ENCODE data around the gene CRIM1. TPM values are rescaled to one million over a fixed set of nuclear protein-coding genes. Genes with fewer than 3 reads are reported as not detected.
A peak's percentile ranks its signal among the peaks of the same experiment; 100 is the strongest.

CRIM1 gene
- polyA plus RNA-seq, 2 of the 4 experiments (the other 2 are of a cell fraction), result 127 to 208 TPM

DNA sequence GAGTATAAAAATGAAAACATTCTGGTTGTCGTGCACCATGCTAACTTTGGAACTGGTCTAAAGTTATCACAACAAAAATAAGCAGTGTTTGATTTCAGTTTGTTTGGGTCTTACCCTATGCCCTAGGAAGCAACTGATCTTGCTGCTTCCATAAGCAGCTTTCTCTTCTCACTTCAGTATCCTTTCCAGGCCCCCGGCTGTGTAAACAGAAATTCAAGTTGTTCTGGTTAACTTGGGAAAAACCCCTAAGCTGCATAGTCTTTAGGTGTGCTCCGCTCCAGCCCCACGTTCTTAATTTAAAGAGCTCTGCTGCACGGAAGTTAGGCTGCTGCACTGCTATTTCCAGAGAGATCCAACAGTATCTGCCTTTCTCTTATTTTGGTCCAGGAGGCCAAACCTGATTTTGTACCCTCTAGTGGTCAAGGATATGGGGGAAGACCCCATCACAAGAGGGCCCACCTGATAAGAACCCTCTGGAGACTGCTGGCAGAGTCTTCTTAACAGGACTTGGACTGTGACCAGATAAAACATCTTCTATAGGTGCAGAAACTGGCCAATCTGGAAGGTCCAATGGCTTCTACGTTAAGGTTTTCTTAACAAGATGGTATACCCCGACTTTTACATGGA is 173.3 kb downstream of the CRIM1 start:
- FAIRE-seq, result no peak
- POLR2A ChIA-PET, result no interaction called here

DNA sequence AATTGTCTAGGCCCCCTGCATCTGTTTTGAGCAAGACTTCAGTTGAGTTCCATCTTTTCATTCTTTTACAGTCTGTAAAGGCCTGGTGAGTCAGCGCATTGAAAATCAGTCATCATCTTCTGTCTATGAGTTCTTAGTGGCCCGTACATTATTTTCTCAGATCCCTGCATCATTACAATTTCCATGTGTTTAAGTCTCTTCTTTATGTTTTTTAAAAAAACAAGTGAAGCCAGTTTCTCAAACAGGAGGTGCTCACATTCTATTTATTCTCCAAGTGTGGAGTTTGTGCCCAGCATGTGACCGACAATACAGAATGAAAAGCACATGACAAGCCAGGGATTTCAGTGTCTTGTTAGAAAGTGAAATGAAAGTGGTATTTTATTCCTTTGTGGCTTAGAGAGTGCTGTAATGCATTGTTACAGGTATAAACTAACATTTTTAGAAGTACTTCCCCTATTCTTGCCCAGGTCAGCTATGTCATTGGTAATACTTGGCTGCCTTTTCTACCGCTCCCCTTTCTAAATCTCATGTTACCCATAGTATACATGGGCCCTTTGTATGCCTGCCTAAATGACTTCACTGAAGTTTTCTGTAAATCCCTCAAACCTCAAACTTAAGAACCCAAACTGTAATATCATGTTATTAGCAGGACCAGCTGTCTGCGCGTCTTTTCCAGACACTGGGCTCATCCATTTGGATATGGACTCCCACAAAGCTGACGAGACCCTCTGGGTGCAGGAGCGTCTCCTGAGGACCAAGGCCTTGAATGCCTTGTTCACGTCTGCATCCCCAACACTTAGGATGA is 174.8 kb downstream of the CRIM1 start:
- 94% methylated on average over 9 of the region's 9 CpGs for WGBS (ENCODE audit: missing lambda C conversion rate)
- no peak overlapping the region for H3K4me2 ChIP-seq
- ChIA-PET POLR2A (no interaction called here), CTCF (interaction anchor here (0.8 to 2.5 kb wide), 4 partner anchors 10 to 142 kb away, joined by 3 to 7 read pairs (median 3); no protein-coding TSS in a partner anchor)
- no peak overlapping the region for H3K27ac ChIP-seq
- no peaks in the 10 kb centered on the region for H3K9me3 ChIP-seq
- DNase-seq (ENCODE audit: low read depth in 1 of 2, low spot score in 1 of 2) (no peak), ATAC-seq (no peak), FAIRE-seq (no peak)
- no peak for TF ChIP-seq MYC (IDR thresholded peaks at IDR 0.05; ENCODE audit: borderline replicate concordance, low read length)
- no peak for TF ChIP-seq EP300 (IDR thresholded peaks at IDR 0.05)
- TF ChIP-seq SREBF2 (IDR thresholded peaks at IDR 0.05), result no peak
- no peak for TF ChIP-seq BHLHE40 (IDR thresholded peaks at IDR 0.05; ENCODE audit: low read depth, low read length)
- no peak for TF ChIP-seq HOXA7 (CRISPR knock-in tag; IDR thresholded peaks at IDR 0.05)
- TF ChIP-seq TFCP2L1 (CRISPR knock-in tag; IDR thresholded peaks at IDR 0.05), result no peak
- TF ChIP-seq POLR2A (IDR thresholded peaks at IDR 0.05; ENCODE audit: low read length), result no peak
- no peak for TF ChIP-seq NR3C1 (IDR thresholded peaks at IDR 0.05)
- TF ChIP-seq CBX2 (IDR thresholded peaks at IDR 0.05; ENCODE audit: borderline replicate concordance, low read depth), result no peak
- TF ChIP-seq ESRRA (IDR thresholded peaks at IDR 0.05; ENCODE audit: borderline replicate concordance, low read length), result no peak
- 0 out of 3 replicates have a peak, but pooled peaks cover 4% of the 10 kb centered on the region for H3K4me1 ChIP-seq
- H3K4me3 ChIP-seq, result no peak overlapping the region

More for the DNA sequence above, 173.3 kb downstream of the CRIM1 start:
- DNase-seq (ENCODE audit: low read depth in 1 of 2, low spot score in 1 of 2) (no peak), ATAC-seq (peak; percentile 12 to 27; a peak in 2 of 6 replicates)
- Histone ChIP-seq H3K27ac (no peak overlapping the region), H3K4me2 (no peak overlapping the region), H3K9me3 (no peaks in the 10 kb centered on the region), H3K4me3 (no peak overlapping the region), H3K4me1 (0 out of 3 replicates have a peak, but pooled peaks cover 4% of the 10 kb centered on the region)
- WGBS (ENCODE audit: missing lambda C conversion rate), result 88% methylated on average over 7 of the region's 7 CpGs
- CTCF ChIA-PET, result interaction anchor here (0.6 to 3.4 kb wide), 5 partner anchors 11 to 235 kb away, joined by 3 to 15 read pairs (median 7); no protein-coding TSS in a partner anchor
- TF ChIP-seq POLR2A (IDR thresholded peaks at IDR 0.05; ENCODE audit: low read length), result no peak
- TF ChIP-seq, protein P1, sequence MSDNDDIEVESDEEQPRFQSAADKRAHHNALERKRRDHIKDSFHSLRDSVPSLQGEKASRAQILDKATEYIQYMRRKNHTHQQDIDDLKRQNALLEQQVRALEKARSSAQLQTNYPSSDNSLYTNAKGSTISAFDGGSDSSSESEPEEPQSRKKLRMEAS (IDR thresholded peaks at IDR 0.05), result no peak
- TF ChIP-seq CHD4 (IDR thresholded peaks at IDR 0.05; ENCODE audit: borderline replicate concordance), result no peak
- no peak for TF ChIP-seq GATA3 (IDR thresholded peaks at IDR 0.05; ENCODE audit: borderline replicate concordance)
- no peak for TF ChIP-seq RNF2 (IDR thresholded peaks at IDR 0.05; ENCODE audit: borderline replicate concordance, low read depth)
- TF ChIP-seq, protein P2, sequence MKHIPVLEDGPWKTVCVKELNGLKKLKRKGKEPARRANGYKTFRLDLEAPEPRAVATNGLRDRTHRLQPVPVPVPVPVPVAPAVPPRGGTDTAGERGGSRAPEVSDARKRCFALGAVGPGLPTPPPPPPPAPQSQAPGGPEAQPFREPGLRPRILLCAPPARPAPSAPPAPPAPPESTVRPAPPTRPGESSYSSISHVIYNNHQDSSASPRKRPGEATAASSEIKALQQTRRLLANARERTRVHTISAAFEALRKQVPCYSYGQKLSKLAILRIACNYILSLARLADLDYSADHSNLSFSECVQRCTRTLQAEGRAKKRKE (CRISPR knock-in tag; IDR thresholded peaks at IDR 0.05; ENCODE audit: low read depth), result no peak
- TF ChIP-seq FOXS1 (CRISPR knock-in tag; IDR thresholded peaks at IDR 0.05), result no peak
- no peak for TF ChIP-seq ZFP36 (IDR thresholded peaks at IDR 0.05; ENCODE audit: borderline replicate concordance, partially characterized antibody)
- no peak for TF ChIP-seq POLR2AphosphoS2 (conservative IDR thresholded peaks at IDR 0.05; ENCODE audit: low read length)
- TF ChIP-seq HDAC2 (IDR thresholded peaks at IDR 0.05), result no peak
- TF ChIP-seq FOSB (CRISPR knock-in tag; IDR thresholded peaks at IDR 0.05), result no peak
- TF ChIP-seq RCOR1 (IDR thresholded peaks at IDR 0.05; ENCODE audit: low read depth, low read length), result no peak
- TF ChIP-seq, protein P3, sequence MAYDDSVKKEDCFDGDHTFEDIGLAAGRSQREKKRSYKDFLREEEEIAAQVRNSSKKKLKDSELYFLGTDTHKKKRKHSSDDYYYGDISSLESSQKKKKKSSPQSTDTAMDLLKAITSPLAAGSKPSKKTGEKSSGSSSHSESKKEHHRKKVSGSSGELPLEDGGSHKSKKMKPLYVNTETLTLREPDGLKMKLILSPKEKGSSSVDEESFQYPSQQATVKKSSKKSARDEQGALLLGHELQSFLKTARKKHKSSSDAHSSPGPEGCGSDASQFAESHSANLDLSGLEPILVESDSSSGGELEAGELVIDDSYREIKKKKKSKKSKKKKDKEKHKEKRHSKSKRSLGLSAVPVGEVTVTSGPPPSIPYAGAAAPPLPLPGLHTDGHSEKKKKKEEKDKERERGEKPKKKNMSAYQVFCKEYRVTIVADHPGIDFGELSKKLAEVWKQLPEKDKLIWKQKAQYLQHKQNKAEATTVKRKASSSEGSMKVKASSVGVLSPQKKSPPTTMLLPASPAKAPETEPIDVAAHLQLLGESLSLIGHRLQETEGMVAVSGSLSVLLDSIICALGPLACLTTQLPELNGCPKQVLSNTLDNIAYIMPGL (CRISPR knock-in tag; IDR thresholded peaks at IDR 0.05; ENCODE audit: borderline replicate concordance), result no peak
- TF ChIP-seq, protein P4, sequence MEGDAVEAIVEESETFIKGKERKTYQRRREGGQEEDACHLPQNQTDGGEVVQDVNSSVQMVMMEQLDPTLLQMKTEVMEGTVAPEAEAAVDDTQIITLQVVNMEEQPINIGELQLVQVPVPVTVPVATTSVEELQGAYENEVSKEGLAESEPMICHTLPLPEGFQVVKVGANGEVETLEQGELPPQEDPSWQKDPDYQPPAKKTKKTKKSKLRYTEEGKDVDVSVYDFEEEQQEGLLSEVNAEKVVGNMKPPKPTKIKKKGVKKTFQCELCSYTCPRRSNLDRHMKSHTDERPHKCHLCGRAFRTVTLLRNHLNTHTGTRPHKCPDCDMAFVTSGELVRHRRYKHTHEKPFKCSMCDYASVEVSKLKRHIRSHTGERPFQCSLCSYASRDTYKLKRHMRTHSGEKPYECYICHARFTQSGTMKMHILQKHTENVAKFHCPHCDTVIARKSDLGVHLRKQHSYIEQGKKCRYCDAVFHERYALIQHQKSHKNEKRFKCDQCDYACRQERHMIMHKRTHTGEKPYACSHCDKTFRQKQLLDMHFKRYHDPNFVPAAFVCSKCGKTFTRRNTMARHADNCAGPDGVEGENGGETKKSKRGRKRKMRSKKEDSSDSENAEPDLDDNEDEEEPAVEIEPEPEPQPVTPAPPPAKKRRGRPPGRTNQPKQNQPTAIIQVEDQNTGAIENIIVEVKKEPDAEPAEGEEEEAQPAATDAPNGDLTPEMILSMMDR (IDR thresholded peaks at IDR 0.05), result no peak
- TF ChIP-seq SREBF2 (IDR thresholded peaks at IDR 0.05), result no peak
- no peak for TF ChIP-seq HOXB13 (CRISPR knock-in tag; IDR thresholded peaks at IDR 0.05; ENCODE audit: low read depth)
